Transverse colon (tissue), 4 donors: ENCODE measurements around the gene DRD2. TPM values are rescaled to one million over a fixed set of nuclear protein-coding genes. Genes with fewer than 3 reads are reported as not detected.

Experiments used
- DNase-seq: peaks from one replicate; pipeline ENCODE4 v3.0.0-alpha.2; 2019
- H3K27ac ChIP-seq, 4 donors: fragments of 200-600 bp; sonication (generic); 2 replicates each; pipeline ENCODE4 v1.5.1; 2016 to 2018; ENCODE audit warnings: inconsistent platforms in 4 of 4
- H3K27me3 ChIP-seq: fragments of 200-600 bp; sonication (generic); 2 replicates; pipeline ENCODE4 v1.5.1; 2017; ENCODE audit warnings: inconsistent platforms
- H3K36me3 ChIP-seq, 4 donors: fragments of 200-600 bp; sonication (generic); 2 replicates each; pipeline ENCODE4 v1.5.1; 2017 to 2019; ENCODE audit warnings: inconsistent platforms in 4 of 4
- H3K4me1 ChIP-seq, 4 donors: fragments of 200-600 bp; sonication (generic); 2 replicates each; pipeline ENCODE4 v1.5.1; 2017 to 2020; ENCODE audit warnings: inconsistent platforms in 4 of 4
- H3K4me3 ChIP-seq, 4 donors: fragments of 200-600 bp; sonication (generic); 1 replicate in 1 of 4; 2 replicates in 3 of 4; pipeline versions ENCODE4 v1.5.1 to v1.6.1; 2017 to 2019; ENCODE audit warnings: inconsistent platforms in 4 of 4
- H3K9me3 ChIP-seq, 2 donors: fragments of 200-600 bp; sonication (generic); 2 replicates each; pipeline ENCODE4 v1.5.1; 2017 to 2019; ENCODE audit warnings: inconsistent platforms in 2 of 2
- EP300 ChIP-seq: sonication (generic); formaldehyde crosslinking; IDR thresholded peaks from one replicate; pipeline ENCODE4 v1.6.1; 2017; ENCODE audit warnings: antibody characterized with exemption, low read depth
- POLR2A ChIP-seq: fragments of 450-650 bp; IDR thresholded peaks from one replicate; pipeline ENCODE4 v1.6.1; 2016; ENCODE audit warnings: antibody characterized with exemption, mild to moderate bottlenecking, moderate library complexity
- POLR2AphosphoS5 ChIP-seq, 3 donors: sonication (generic); formaldehyde crosslinking; IDR thresholded peaks; one replicate each; pipeline ENCODE4 v1.6.1; 2016; ENCODE audit warnings: antibody characterized with exemption in 3 of 3
- WGBS, 2 donors: methylation state at CpG; one replicate each; pipeline ENCODE4 v1.1.5; 2018; ENCODE audit warnings: low coverage in 1 of 2; 5-methylcytosine and 5-hydroxymethylcytosine counted together
- in situ Hi-C, 4 donors: fragments of 200-750 bp; cut with MboI; loops; one replicate each; pipeline versions ENCODE4 v1.15.0 to v1.15.1; 2017; ENCODE audit warnings: low sequenced_read_pairs in 3 of 4, low pct_ligation_motif_present in 1 of 4, low pct_unique_long_range_greater_than_20kb in 1 of 4
- intact Hi-C: fragments of 100-400 bp; cut with DNase I; formaldehyde crosslinking; loops from one replicate; pipeline ENCODE4 v1.15.1; 2023; ENCODE audit warnings: low total_unique reads
- total RNA-seq, 4 donors: library from RNA; depleted of rRNA; stranded (reverse); fragments of >200 nt; gene quantifications; one replicate each; pipeline ENCODE4 v1.1.0, GENCODE V29; 2016
- TF ChIP-seq, protein P1 (sequence below), 5 experiments: fragments of 200-600 bp in 3 of 5; fragments of 450-650 bp in 2 of 5; sonication (generic) in 3 of 5; IDR thresholded peaks; 1 replicate in 2 of 5; 2 replicates in 3 of 5; pipeline ENCODE4 v1.5.1; 2016 to 2017; ENCODE audit warnings: antibody characterized with exemption in 5 of 5, inconsistent platforms in 3 of 5, mild to moderate bottlenecking in 2 of 5, moderate library complexity in 1 of 5

The DRD2 gene
- total RNA-seq, 4 donors from 2014 or later, result 0.16 to 0.40 TPM; not detected in 2

DNA sequence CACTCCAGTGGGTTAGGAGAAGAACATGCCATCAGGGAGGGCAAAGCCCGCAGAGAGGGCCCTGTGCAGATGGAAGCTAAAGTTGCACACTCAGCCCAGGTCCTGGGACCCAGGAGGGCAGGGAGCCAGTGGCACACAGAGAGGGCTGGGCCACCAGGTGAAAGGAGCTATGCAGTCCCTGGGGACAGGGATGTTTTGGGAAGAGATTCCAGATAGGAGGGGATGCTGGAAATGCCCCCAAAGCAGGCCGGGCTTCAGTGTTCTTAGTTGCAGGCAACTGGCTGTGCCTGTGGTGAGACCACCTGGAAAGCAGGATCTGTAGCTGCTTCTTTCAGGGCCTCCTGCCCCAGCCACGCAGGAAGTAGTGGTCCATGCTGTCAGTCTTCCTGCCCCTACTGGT, 68.0 kb downstream of the DRD2 start:
- H3K27ac ChIP-seq, result no peak overlapping the region
- no peak overlapping the region for H3K4me3 ChIP-seq
- no peaks in the 10 kb centered on the region for H3K36me3 ChIP-seq
- no peaks in the 10 kb centered on the region for H3K4me1 ChIP-seq
- no peak for DNase-seq
- H3K9me3 ChIP-seq, result no peaks in the 10 kb centered on the region
- WGBS, 2 donors, result 85 to 100% methylated on average over 1 to 3 of the region's 3 CpGs
- TF ChIP-seq EP300, result no peak
- TF ChIP-seq, protein P1, sequence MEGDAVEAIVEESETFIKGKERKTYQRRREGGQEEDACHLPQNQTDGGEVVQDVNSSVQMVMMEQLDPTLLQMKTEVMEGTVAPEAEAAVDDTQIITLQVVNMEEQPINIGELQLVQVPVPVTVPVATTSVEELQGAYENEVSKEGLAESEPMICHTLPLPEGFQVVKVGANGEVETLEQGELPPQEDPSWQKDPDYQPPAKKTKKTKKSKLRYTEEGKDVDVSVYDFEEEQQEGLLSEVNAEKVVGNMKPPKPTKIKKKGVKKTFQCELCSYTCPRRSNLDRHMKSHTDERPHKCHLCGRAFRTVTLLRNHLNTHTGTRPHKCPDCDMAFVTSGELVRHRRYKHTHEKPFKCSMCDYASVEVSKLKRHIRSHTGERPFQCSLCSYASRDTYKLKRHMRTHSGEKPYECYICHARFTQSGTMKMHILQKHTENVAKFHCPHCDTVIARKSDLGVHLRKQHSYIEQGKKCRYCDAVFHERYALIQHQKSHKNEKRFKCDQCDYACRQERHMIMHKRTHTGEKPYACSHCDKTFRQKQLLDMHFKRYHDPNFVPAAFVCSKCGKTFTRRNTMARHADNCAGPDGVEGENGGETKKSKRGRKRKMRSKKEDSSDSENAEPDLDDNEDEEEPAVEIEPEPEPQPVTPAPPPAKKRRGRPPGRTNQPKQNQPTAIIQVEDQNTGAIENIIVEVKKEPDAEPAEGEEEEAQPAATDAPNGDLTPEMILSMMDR (IDR thresholded peaks at IDR 0.05), result no peak
- TF ChIP-seq POLR2AphosphoS5 (IDR thresholded peaks at IDR 0.05), result no peak
- TF ChIP-seq POLR2A, result no peak
- in situ Hi-C loops (no loop called here), intact Hi-C loops (no loop called here)
- no peaks in the 10 kb centered on the region for H3K27me3 ChIP-seq

GRCh38 chr11:113405724-113406478, 69.3 kb downstream of the DRD2 start:
- no peaks in the 10 kb centered on the region for H3K9me3 ChIP-seq
- no peaks in the 10 kb centered on the region for H3K27me3 ChIP-seq
- in situ Hi-C loops (no loop called here), intact Hi-C loops (no loop called here)
- no peaks in the 10 kb centered on the region for H3K36me3 ChIP-seq
- no peak overlapping the region for H3K27ac ChIP-seq
- no peaks in the 10 kb centered on the region for H3K4me1 ChIP-seq
- no peak for TF ChIP-seq POLR2A
- TF ChIP-seq EP300, result no peak
- no peak for TF ChIP-seq POLR2AphosphoS5 (IDR thresholded peaks at IDR 0.05)
- WGBS, 2 donors, result 72% methylated on average over 7 of the region's 7 CpGs; no CpG with 5 or more reads in 1 of the 2 donors
- no peak overlapping the region for H3K4me3 ChIP-seq
- no peak for DNase-seq

- no peak for DNase-seq
Measured at GRCh38 chr11:113404859-113405430, 70.3 kb downstream of the DRD2 start.

DNA sequence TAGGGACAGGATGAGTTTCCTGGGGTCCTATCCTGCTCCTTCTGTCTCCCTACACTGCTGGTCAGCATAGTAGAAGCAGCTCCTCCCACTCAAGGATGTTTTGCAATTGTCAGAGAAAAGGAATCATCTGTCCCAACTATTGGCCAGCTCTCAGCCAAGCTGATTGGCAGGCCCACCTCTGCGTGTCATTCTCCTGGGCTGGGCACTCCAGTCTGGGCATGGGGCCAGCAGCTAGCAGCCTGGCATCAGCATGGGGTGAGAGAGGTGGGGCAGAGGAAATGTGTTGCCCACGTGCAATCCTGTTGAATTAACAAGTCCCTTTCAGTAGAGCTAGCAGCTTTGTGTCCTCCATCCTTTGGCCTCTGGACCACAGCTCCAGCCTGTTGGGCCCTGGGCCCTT, 73.5 kb downstream of the DRD2 start:
- H3K27ac ChIP-seq, result no peak overlapping the region
- no peaks in the 10 kb centered on the region for H3K27me3 ChIP-seq
- 16% methylated on average over 2 of the region's 2 CpGs; no CpG with 5 or more reads in 1 of the 2 donors for WGBS, 2 donors
- in situ Hi-C loops (no loop called here), intact Hi-C loops (no loop called here)
- DNase-seq, result peak; percentile 70
- no peak overlapping the region for H3K4me3 ChIP-seq
- H3K9me3 ChIP-seq, result no peaks in the 10 kb centered on the region
- no peaks in the 10 kb centered on the region for H3K36me3 ChIP-seq
- TF ChIP-seq, protein P1 (IDR thresholded peaks at IDR 0.05), result no peak
- TF ChIP-seq POLR2AphosphoS5 (IDR thresholded peaks at IDR 0.05), result no peak
- no peak for TF ChIP-seq POLR2A
- TF ChIP-seq EP300, result no peak
- no peaks in the 10 kb centered on the region for H3K4me1 ChIP-seq

More at GRCh38 chr11:113404859-113405430, 70.3 kb downstream of the DRD2 start:
- Histone ChIP-seq H3K4me1 (no peaks in the 10 kb centered on the region), H3K4me3 (no peak overlapping the region), H3K27ac (no peak overlapping the region), H3K27me3 (no peaks in the 10 kb centered on the region), H3K9me3 (no peaks in the 10 kb centered on the region), H3K36me3 (no peaks in the 10 kb centered on the region)
- intact Hi-C loops, result no loop called here
- TF ChIP-seq EP300 (no peak), POLR2AphosphoS5 (IDR thresholded peaks at IDR 0.05) (no peak), POLR2A (no peak)
- TF ChIP-seq, protein P1 (IDR thresholded peaks at IDR 0.05), result no peak
- WGBS, 2 donors, result 89% methylated on average over 7 of the region's 7 CpGs; no CpG with 5 or more reads in 1 of the 2 donors
- in situ Hi-C loops, result no loop called here
